22Rv1 (cell line): ENCODE data around the gene CASP3.

Experiments
- H3K27ac ChIP-seq: fragments of 450-650 bp; 2 replicates; pipeline ENCODE4 v1.5.1; 2017
- CTCF ChIP-seq: fragments of 450-650 bp; IDR thresholded peaks from 2 replicates; pipeline ENCODE4 v1.5.1; 2017; ENCODE audit warnings: mild to moderate bottlenecking
- ZFX ChIP-seq: fragments of 450-650 bp; IDR thresholded peaks from 2 replicates; pipeline ENCODE4 v1.6.1; 2017; ENCODE audit warnings: antibody characterized with exemption, borderline replicate concordance

The CASP3 gene

GRCh38 chr4:184674011-184674410 is 24.8 kb upstream of the CASP3 start:
- no peak overlapping the region for H3K27ac ChIP-seq
- TF ChIP-seq ZFX, result no peak
- no peak for TF ChIP-seq CTCF

- H3K27ac ChIP-seq, result no peak overlapping the region
- TF ChIP-seq ZFX (no peak), CTCF (no peak)
These were observed 23.5 kb upstream of the CASP3 start for GRCh38 chr4:184672741-184673140.

GRCh38 chr4:184671101-184671500 is 21.9 kb upstream of the CASP3 start:
- no peak overlapping the region for H3K27ac ChIP-seq
- TF ChIP-seq CTCF, result no peak
- no peak for TF ChIP-seq ZFX

GRCh38 chr4:184669251-184669650 is 20.0 kb upstream of the CASP3 start:
- no peak for TF ChIP-seq CTCF
- TF ChIP-seq ZFX, result no peak

GRCh38 chr4:184668511-184669114 is 19.4 kb upstream of the CASP3 start:
- no peak overlapping the region for H3K27ac ChIP-seq
- TF ChIP-seq CTCF (no peak), ZFX (no peak)

More at GRCh38 chr4:184669251-184669650, 20.0 kb upstream of the CASP3 start:
- no peak overlapping the region for H3K27ac ChIP-seq

GRCh38 chr4:184668096-184668495 is 18.8 kb upstream of the CASP3 start:
- H3K27ac ChIP-seq, result no peak overlapping the region
- TF ChIP-seq ZFX (no peak), CTCF (no peak)

GRCh38 chr4:184666670-184667069 is 17.4 kb upstream of the CASP3 start:
- TF ChIP-seq CTCF, result no peak
- TF ChIP-seq ZFX, result no peak
- H3K27ac ChIP-seq, result no peak overlapping the region
